Neural progenitor cell (in vitro differentiated cells): ENCODE results near the gene TSBP1. TPM values are rescaled to one million over a fixed set of nuclear protein-coding genes. Genes with fewer than 3 reads are reported as not detected.

ENCODE experiments used
- DNase-seq: peaks from one replicate; pipeline ENCODE4 v3.0.0-alpha.2; 2016; ENCODE audit warnings: low spot score
- H2AFZ ChIP-seq: fragments of 200-600 bp; sonication (generic); replicated peaks from 2 replicates; pipeline ENCODE4 v1.6.1; 2016; ENCODE audit warnings: antibody characterized with exemption
- H3F3A ChIP-seq: fragments of 200-600 bp; sonication (generic); 2 replicates; pipeline ENCODE4 v1.6.1; 2016; ENCODE audit warnings: antibody characterized with exemption, low read depth
- H3K27ac ChIP-seq: fragments of 200-600 bp; sonication (generic); 2 replicates; pipeline ENCODE4 v1.5.1; 2016; ENCODE audit warnings: mild to moderate bottlenecking
- H3K27me3 ChIP-seq: fragments of 200-600 bp; sonication (generic); 2 replicates; pipeline ENCODE4 v1.6.1; 2016; ENCODE audit warnings: mild to moderate bottlenecking, moderate library complexity
- H3K36me3 ChIP-seq: fragments of 200-600 bp; sonication (generic); 2 replicates; pipeline ENCODE4 v1.5.1; 2016
- H3K4me1 ChIP-seq: fragments of 200-600 bp; sonication (generic); 2 replicates; pipeline ENCODE4 v1.6.1; 2016; ENCODE audit warnings: mixed run types
- H3K4me2 ChIP-seq: fragments of 200-600 bp; sonication (generic); 2 replicates; pipeline ENCODE4 v1.6.1; 2016
- H3K4me3 ChIP-seq: fragments of 200-600 bp; sonication (generic); 2 replicates; pipeline ENCODE4 v1.5.1; 2016
- H3K79me2 ChIP-seq: fragments of 200-600 bp; sonication (generic); 2 replicates; pipeline ENCODE4 v1.6.1; 2016; ENCODE audit warnings: low read depth
- H3K9ac ChIP-seq: fragments of 200-600 bp; sonication (generic); 2 replicates; pipeline ENCODE4 v1.6.1; 2016
- H3K9me3 ChIP-seq: fragments of 200-600 bp; sonication (generic); 2 replicates; pipeline ENCODE4 v1.5.1; 2016; ENCODE audit warnings: low read depth
- H4K20me1 ChIP-seq: fragments of 200-600 bp; sonication (generic); 2 replicates; pipeline ENCODE4 v1.6.1; 2016; ENCODE audit warnings: low read depth
- H3K27ac Mint-ChIP-seq: 3 replicates; pipeline ENCODE4 v1.8.0; 2021; ENCODE audit warnings: mixed read lengths
- H3K27me3 Mint-ChIP-seq: 2 replicates; pipeline ENCODE4 v1.8.0; 2022; ENCODE audit warnings: low read depth, mild to moderate bottlenecking, inconsistent platforms, moderate library complexity, mixed read lengths; ENCODE audit not compliant: insufficient read depth
- H3K36me3 Mint-ChIP-seq: 3 replicates; pipeline ENCODE4 v1.8.0; 2021; ENCODE audit warnings: mixed read lengths
- H3K4me1 Mint-ChIP-seq: 3 replicates; pipeline ENCODE4 v1.8.0; 2021; ENCODE audit warnings: mixed read lengths
- H3K4me3 Mint-ChIP-seq: 3 replicates; pipeline ENCODE4 v1.8.0; 2021; ENCODE audit warnings: mild to moderate bottlenecking, moderate library complexity, mixed read lengths
- H3K9me3 Mint-ChIP-seq: 3 replicates; pipeline ENCODE4 v1.8.0; 2020; ENCODE audit warnings: mixed read lengths
- CTCF ChIP-seq: fragments of 200-600 bp; sonication (generic); IDR thresholded peaks from 2 replicates; pipeline ENCODE4 v1.5.1; 2017; ENCODE audit warnings: antibody characterized with exemption, mild to moderate bottlenecking
- EZH2 ChIP-seq: fragments of 200-600 bp; sonication (generic); IDR thresholded peaks from 2 replicates; pipeline ENCODE4 v1.6.1; 2017; ENCODE audit warnings: antibody characterized with exemption, mild to moderate bottlenecking, moderate library complexity
- EZH2phosphoT487 ChIP-seq: fragments of 200-600 bp; sonication (generic); IDR thresholded peaks from 2 replicates; pipeline ENCODE4 v1.6.1; 2017; ENCODE audit warnings: antibody characterized with exemption
- total RNA-seq: library from RNA; depleted of rRNA; stranded (reverse); fragments of >200 nt; gene quantifications from 2 replicates; pipeline ENCODE4 v1.2.3, GENCODE V29; 2015; ENCODE audit warnings: low replicate concordance

Gene TSBP1
- total RNA-seq, 1 donor from 2014 or later, result not detected

DNA sequence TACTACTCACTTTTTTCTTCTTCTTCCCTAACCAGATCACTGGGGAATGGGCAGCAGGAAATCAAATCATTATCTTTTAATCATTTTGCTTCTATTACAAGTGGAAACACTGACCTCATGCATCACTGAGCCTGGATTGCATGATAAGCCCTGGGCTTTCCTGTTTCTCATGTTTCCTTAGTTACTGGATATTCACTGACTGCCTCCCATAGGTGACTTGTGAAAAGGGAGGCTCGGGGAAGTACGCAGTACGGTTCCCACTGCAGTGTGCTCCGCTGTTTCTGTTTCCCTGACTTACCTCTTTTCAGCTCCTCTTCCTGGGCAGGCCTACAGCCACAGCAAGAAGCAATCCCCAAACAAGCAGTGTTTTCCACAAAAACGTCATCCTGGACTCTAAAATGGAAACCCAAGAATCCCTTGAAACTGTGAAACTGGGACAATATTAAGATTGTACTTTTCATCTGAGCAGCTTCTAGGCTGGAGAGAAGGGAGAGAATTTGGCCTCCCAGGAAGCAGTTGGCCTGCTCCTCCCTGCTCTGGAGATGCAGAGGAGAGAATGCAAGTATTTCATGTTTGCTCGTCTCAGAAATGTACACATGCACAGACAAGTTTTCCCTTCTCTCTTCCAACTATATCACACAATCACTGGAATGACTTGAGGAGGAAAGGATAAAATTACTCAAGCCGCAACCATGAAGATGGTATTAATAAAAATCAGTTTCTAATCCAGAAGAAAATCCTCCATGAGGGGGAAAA, 22.1 kb upstream of the TSBP1 start:
- Mint-ChIP-seq H3K36me3 (no peaks in the 10 kb centered on the region), H3K4me1 (peaks cover 7% of the 10 kb centered on the region), H3K27ac (no peak overlapping the region), H3K27me3 (peaks cover 4% of the 10 kb centered on the region), H3K9me3 (no peaks in the 10 kb centered on the region), H3K4me3 (no peak overlapping the region)
- Histone ChIP-seq H3K27ac (no peak overlapping the region), H3K4me1 (no peaks in the 10 kb centered on the region), H3K4me3 (no peak overlapping the region), H3K27me3 (no peaks in the 10 kb centered on the region), H2AFZ (peak overlapping the region; percentile 10), H3K79me2 (no peaks in the 10 kb centered on the region), H4K20me1 (no peaks in the 10 kb centered on the region), H3K9me3 (no peaks in the 10 kb centered on the region), H3F3A (no peaks in the 10 kb centered on the region), H3K36me3 (no peaks in the 10 kb centered on the region), H3K9ac (no peak overlapping the region), H3K4me2 (no peak overlapping the region)
- TF ChIP-seq EZH2 (no peak), CTCF (no peak), EZH2phosphoT487 (no peak)
- DNase-seq, result no peak

DNA sequence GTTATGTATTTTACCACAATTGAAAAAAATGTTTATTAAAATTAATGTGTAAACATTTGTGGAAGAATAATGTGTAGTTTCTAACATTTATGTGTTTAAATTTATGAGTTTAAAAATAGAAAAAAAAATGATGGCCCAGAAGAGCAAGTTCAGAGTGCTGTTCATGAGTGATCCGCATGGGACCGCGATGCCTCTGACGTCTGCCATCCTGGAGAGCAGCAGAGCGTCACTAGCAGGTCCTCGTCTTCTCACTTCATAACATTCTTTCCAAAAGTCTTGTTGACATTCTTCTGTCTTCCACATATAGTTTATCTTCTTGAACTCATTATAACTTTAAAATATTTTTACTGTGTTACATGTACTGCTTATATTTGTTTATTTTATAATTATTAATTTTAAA, 19.8 kb upstream of the TSBP1 start:
- peaks cover 7% of the 10 kb centered on the region for H3K4me1 Mint-ChIP-seq
- Histone ChIP-seq H3F3A (no peaks in the 10 kb centered on the region), H3K9ac (no peak overlapping the region), H3K9me3 (no peaks in the 10 kb centered on the region), H2AFZ (no peak overlapping the region), H4K20me1 (no peaks in the 10 kb centered on the region), H3K27ac (no peak overlapping the region), H3K27me3 (no peaks in the 10 kb centered on the region), H3K4me3 (no peak overlapping the region), H3K79me2 (no peaks in the 10 kb centered on the region), H3K4me2 (no peak overlapping the region), H3K4me1 (no peaks in the 10 kb centered on the region), H3K36me3 (no peaks in the 10 kb centered on the region)
- peaks cover 2% of the 10 kb centered on the region for H3K27me3 Mint-ChIP-seq
- H3K36me3 Mint-ChIP-seq, result no peaks in the 10 kb centered on the region
- no peak for DNase-seq
- no peaks in the 10 kb centered on the region for H3K9me3 Mint-ChIP-seq
- H3K4me3 Mint-ChIP-seq, result no peak overlapping the region
- H3K27ac Mint-ChIP-seq, result no peak overlapping the region
- TF ChIP-seq EZH2, result no peak
- TF ChIP-seq CTCF, result no peak
- no peak for TF ChIP-seq EZH2phosphoT487

GRCh38 chr6:32387589-32388340, 16.1 kb upstream of the TSBP1 start:
- H3K27ac ChIP-seq, result no peak overlapping the region
- H3K79me2 ChIP-seq, result no peaks in the 10 kb centered on the region
- DNase-seq, result no peak
- no peaks in the 10 kb centered on the region for H3K27me3 ChIP-seq
- peaks cover 8% of the 10 kb centered on the region for H3F3A ChIP-seq
- Mint-ChIP-seq H3K9me3 (peaks cover 4% of the 10 kb centered on the region), H3K4me3 (no peak overlapping the region), H3K27me3 (no peaks in the 10 kb centered on the region), H3K27ac (no peak overlapping the region), H3K4me1 (peaks cover 8% of the 10 kb centered on the region), H3K36me3 (peaks cover 2% of the 10 kb centered on the region)
- no peaks in the 10 kb centered on the region for H3K9me3 ChIP-seq
- H4K20me1 ChIP-seq, result no peaks in the 10 kb centered on the region
- H3K36me3 ChIP-seq, result no peaks in the 10 kb centered on the region
- H3K4me1 ChIP-seq, result peaks cover 6% of the 10 kb centered on the region
- H3K4me2 ChIP-seq, result no peak overlapping the region
- no peak overlapping the region for H2AFZ ChIP-seq
- H3K4me3 ChIP-seq, result no peak overlapping the region
- TF ChIP-seq EZH2 (no peak), EZH2phosphoT487 (no peak), CTCF (no peak)
- H3K9ac ChIP-seq, result no peak overlapping the region
